Stimulated activated CD8-positive, alpha-beta memory T cell treated with anti-CD3 and anti-CD28 coated beads, Interleukin-4, amount 100 ng/mL, for 1 hour (primary cell): ENCODE data around the gene BTBD9.

Source experiments
- DNase-seq, 2 donors: peaks; one replicate each; pipeline ENCODE4 v3.0.0-alpha.2; 2020; ENCODE audit warnings: low read depth in 2 of 2, low spot score in 1 of 2

The BTBD9 gene

GRCh38 chr6:38510205-38510604 is 129.5 kb downstream of the BTBD9 start:
- no peak for DNase-seq

DNA sequence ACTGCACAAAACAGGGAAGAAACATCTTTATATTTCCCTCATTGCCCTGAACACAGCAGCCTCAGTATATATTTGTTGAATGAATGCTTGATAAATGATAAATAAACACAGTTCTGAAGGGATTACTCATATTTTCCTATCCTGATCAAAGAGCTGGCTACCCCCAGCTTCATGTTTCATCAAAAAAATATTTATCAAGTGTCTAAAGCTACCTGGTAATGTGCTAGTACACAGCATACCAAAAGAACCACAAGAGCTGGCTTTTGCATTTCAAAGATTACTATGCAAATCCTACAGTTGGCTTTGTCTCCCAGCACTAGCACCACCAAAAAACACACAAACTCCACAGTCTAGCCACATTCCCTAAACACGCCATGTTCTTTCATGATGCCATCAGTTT is 130.0 kb downstream of the BTBD9 start:
- DNase-seq, result no peak

- DNase-seq, result no peak
Observed at GRCh38 chr6:38508894-38509293, 130.8 kb downstream of the BTBD9 start.

GRCh38 chr6:38508286-38508685 is 131.4 kb downstream of the BTBD9 start:
- no peak for DNase-seq

GRCh38 chr6:38507173-38507572 is 132.6 kb downstream of the BTBD9 start:
- no peak for DNase-seq

DNA sequence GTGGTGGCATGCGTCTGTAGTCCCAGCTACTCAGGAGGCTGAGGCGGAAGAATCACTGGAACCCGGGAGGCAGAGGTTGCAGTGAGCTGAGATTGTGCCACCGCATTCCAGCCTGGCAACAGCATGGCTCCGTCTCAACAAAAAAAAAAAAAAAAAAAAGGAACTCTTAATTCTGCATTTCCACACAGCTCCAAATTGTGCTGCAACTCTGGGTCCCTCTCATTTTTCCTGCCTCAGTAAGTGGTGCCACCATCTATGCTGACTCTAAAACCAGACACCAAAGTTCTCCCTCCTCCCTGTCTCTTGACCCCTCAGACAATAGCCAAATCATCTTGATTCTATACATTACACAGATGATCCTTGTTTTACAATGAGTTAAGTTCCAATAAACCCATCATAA is 133.9 kb downstream of the BTBD9 start:
- no peak for DNase-seq

- DNase-seq, result no peak
Observed at GRCh38 chr6:38504996-38505395, 134.7 kb downstream of the BTBD9 start.

- no peak for DNase-seq
Observed at GRCh38 chr6:38503960-38504682, 135.6 kb downstream of the BTBD9 start.

DNA sequence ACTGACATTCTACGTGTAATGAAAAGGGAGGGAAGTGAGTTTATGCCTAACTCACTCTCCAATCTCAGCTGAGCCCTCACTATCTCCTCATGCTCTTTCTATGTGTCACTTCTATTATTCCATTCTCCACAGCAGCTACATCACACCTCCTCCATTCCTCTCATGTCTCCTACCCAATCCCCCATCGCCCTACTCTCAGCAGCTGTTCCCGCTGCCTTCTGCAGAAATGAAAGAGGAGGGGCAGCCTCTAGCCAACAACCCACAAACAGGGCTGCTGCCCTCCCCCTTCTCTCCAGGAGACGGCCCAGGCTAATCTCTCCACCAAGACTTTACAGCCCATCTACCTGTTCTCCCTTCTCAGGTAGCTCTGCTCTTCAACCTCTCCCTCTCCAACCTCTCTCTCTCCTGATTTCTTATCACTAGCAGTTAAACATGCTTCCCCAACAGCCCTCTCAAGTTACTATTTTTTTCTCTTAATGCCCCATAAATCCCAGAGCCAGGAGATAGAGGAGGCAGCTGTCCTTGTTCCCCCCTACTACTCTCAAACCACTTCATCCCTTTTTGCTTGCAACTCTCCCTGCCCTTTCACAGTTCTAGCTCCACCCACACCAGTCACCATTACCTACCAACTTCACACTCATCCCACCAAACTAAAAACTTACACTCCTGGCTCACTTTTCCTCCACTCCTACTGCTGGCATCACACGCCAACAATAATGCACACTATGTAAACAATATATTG is 136.5 kb downstream of the BTBD9 start:
- no peak for DNase-seq

DNA sequence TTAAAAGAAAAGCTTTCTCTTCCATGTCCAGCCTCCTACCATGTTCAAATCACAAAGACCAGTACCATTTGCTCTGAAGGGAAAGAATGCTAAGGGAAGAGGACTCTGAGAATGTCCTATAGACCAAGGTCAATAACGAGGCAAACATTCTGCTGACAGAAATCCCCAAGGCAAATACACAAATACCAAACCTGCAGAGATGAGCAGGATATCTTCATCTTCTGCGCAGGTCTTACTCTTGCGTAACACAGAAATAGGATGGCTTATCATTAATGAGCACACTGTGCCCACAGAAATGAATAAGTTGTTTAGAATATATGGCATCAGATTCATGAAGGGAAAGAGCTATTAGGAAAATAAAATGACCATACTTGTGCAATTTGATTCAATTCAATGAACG is 137.3 kb downstream of the BTBD9 start:
- DNase-seq, result no peak

DNA sequence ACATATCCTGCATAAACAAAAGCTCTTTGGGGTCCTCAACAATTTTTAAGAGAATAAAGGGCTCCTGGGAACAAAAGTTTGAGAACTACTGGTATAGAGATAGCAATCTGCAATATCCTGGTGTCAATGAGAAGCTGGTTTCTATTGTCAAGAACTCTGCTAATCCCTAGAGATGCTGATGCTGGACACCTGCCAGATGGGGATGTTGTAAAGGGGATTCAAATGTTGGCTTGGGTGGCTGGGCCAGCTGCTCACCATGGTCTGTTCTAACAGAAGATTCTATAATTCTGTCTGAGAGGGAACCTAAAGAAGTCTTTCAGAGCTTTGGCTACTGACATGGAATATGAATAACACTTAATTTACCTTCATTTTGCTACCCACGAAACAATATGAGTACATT is 137.8 kb downstream of the BTBD9 start:
- DNase-seq, result no peak

GRCh38 chr6:38499529-38500096 is 140.1 kb downstream of the BTBD9 start:
- DNase-seq, result no peak

- DNase-seq, result no peak
Observed at GRCh38 chr6:38498805-38499445, 140.8 kb downstream of the BTBD9 start.

DNA sequence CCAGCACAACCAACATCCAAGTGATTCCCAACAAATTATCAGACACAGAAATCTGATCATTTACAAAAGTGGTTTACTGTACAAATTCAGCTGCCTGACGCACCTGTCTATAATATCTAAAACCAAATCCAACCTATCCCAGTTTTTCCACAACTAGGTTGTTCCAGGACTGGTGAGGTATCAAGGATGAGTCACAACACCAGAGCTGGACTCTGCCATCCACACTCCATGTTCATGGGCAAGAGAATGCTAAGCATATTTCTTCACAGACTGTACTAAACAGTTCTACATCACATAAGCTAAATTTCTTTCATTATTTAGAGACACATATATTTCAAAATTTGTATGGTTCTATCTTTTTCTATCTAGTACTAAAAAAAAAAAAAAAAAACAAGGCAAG is 141.6 kb downstream of the BTBD9 start:
- DNase-seq, result no peak

- no peak for DNase-seq
Observed at GRCh38 chr6:38497546-38497945, 142.2 kb downstream of the BTBD9 start.

GRCh38 chr6:38495922-38496635 is 143.7 kb downstream of the BTBD9 start:
- DNase-seq, result no peak

DNA sequence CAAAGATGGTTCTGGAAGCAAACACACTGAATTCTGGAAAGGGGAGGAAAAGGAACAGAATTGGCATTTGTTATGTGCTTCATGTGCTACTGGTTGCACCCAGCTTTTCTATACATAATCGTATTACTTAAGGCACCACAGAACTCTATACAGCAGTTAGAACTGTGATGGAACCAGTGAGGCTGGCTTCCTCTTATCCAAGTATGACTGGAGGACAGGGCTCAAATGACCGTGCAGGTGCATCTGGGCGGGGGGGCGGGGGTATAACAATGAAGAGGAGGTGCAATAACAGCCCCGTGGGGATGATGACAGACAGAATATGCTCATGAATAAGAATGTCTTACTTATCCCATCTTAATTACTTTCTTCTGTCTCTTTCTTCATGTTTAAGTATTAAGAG is 144.2 kb downstream of the BTBD9 start:
- no peak for DNase-seq

- DNase-seq, result peak; percentile 56 to 72
Observed at GRCh38 chr6:38493931-38494547, 145.7 kb downstream of the BTBD9 start.

GRCh38 chr6:38492031-38492430 is 147.7 kb downstream of the BTBD9 start:
- DNase-seq, result no peak

- DNase-seq, result no peak
Observed at GRCh38 chr6:38489951-38490350, 149.8 kb downstream of the BTBD9 start.

DNA sequence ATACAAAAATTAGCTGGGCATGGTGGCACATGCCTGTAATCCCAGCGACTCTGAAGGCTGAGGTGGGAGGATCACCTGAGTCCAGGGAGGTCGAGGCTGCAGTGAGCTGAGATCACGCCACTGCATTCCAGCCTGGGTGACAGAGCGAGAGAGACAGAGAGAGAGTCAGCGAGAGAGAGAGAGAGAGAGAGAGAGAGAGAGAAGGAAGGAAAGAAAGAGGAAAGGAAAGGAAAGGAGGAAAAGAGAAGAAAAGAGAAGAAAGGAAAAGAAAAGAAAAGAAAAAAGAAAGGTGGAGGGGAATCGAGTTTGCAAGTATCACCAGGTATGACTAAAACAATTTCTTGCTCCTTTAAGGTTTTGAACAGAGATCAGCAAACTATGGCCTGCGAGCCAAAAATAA is 152.3 kb downstream of the BTBD9 start:
- no peak for DNase-seq
